ENCODE data around the gene AQP1.
A peak's percentile ranks its signal among the peaks of the same experiment; 100 is the strongest.

AQP1 gene

GRCh38 chr7:30971840-30972563 is 60.3 kb downstream of the AQP1 start:
- no peak overlapping the region for H3K4me3 ChIP-seq (ENCODE audit: low read depth, low read length)
- TF ChIP-seq, protein P1, sequence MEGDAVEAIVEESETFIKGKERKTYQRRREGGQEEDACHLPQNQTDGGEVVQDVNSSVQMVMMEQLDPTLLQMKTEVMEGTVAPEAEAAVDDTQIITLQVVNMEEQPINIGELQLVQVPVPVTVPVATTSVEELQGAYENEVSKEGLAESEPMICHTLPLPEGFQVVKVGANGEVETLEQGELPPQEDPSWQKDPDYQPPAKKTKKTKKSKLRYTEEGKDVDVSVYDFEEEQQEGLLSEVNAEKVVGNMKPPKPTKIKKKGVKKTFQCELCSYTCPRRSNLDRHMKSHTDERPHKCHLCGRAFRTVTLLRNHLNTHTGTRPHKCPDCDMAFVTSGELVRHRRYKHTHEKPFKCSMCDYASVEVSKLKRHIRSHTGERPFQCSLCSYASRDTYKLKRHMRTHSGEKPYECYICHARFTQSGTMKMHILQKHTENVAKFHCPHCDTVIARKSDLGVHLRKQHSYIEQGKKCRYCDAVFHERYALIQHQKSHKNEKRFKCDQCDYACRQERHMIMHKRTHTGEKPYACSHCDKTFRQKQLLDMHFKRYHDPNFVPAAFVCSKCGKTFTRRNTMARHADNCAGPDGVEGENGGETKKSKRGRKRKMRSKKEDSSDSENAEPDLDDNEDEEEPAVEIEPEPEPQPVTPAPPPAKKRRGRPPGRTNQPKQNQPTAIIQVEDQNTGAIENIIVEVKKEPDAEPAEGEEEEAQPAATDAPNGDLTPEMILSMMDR (IDR thresholded peaks at IDR 0.05; ENCODE audit: low read depth, low read length, missing control alignments), result no peak
- no peak for DNase-seq (ENCODE audit: low read depth)
- in situ Hi-C loops (cut with HindIII; ENCODE audit: low sequenced_read_pairs), result loop anchor here (25.0 kb wide), 1 partner anchor 90 kb away; the partner anchor contains the start of gene ADCYAP1R1

DNA sequence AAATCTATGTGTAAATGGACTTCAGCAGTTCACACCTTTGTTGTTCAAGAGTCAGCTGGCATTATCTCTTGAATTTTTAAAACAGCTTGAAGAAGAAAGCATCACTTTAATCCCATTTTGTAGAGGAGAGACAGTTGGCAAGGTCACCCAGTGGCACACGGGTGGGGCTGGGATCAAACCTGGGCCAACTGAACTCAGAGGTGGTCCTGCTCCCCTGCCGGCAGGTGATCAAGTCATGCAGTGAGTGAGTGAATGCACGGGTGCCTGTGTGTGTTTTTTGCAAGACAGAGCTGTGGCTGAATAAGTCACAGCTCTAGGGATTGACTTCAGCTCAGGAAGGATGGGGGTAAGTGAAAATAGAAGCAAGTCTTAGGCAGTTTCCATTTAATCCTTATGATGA is 61.6 kb downstream of the AQP1 start:
- no peak overlapping the region for H3K4me3 ChIP-seq (ENCODE audit: low read depth, low read length)
- TF ChIP-seq, protein P1 (IDR thresholded peaks at IDR 0.05; ENCODE audit: low read depth, low read length, missing control alignments), result no peak
- no peak for DNase-seq (ENCODE audit: low read depth)
- in situ Hi-C loops (cut with HindIII; ENCODE audit: low sequenced_read_pairs), result loop anchor here (25.0 kb wide), 1 partner anchor 89 kb away; the partner anchor contains the start of gene ADCYAP1R1

DNA sequence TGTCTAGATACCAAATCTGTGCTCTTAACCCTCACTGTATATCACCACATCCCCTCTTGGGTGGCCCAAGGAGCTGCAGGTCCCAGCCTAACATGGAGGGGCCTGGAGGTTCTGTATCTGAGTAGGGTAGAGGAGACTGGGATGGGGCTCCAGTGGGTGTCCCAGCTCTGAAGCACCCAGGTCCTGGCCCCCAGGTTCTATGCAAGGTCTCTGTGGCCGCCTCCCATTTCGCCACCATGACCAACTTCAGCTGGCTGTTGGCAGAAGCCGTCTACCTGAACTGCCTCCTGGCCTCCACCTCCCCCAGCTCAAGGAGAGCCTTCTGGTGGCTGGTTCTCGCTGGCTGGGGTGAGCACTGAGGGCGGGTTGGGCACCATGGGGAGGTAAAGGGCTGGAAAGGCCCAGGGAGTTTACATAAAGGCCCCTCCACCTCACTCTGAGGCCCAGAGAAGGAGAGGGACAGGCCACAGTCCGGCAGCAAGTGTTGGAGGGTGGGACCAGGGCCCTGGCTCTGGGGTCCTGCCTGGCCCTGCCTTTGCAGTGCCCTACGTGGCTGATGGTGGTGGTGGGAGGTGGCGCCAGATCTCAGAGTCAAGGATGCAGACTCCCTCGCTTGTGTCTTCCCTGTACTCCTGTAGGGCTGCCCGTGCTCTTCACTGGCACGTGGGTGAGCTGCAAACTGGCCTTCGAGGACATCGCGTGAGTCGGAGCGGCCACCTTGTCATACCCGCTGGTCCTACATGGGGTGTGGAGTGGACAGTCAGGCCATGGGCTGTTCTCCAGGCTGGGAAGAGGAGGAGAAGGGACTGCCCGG is 62.3 kb downstream of the AQP1 start:
- in situ Hi-C loops (cut with HindIII; ENCODE audit: low sequenced_read_pairs), result loop anchor here (25.0 kb wide), 1 partner anchor 88 kb away; the partner anchor contains the start of gene ADCYAP1R1
- H3K4me3 ChIP-seq (ENCODE audit: low read depth, low read length), result no peak overlapping the region
- DNase-seq (ENCODE audit: low read depth), result no peak
- TF ChIP-seq, protein P1 (IDR thresholded peaks at IDR 0.05; ENCODE audit: low read depth, low read length, missing control alignments), result no peak

- DNase-seq (ENCODE audit: low read depth), result no peak
- TF ChIP-seq, protein P1 (IDR thresholded peaks at IDR 0.05; ENCODE audit: low read depth, low read length, missing control alignments), result peak; percentile 69
- in situ Hi-C loops (cut with HindIII; ENCODE audit: low sequenced_read_pairs), result loop anchor here (25.0 kb wide), 2 partner anchors 88 to 138 kb away; partner anchors contain the start of gene ADCYAP1R1
- no peak overlapping the region for H3K4me3 ChIP-seq (ENCODE audit: low read depth, low read length)
These were observed 63.1 kb downstream of the AQP1 start for GRCh38 chr7:30974605-30975255.
